PFSK-1 (cell line): ENCODE data around the gene DISP2.

ENCODE experiments used
- FOXP2 ChIP-seq: optimal IDR thresholded peaks from 2 replicates; pipeline ENCODE3; 2011; ENCODE audit warnings: borderline replicate concordance, control low read depth, inconsistent platforms; ENCODE audit not compliant: insufficient read depth; ENCODE audit errors: extremely low read length, extremely low read depth
- POLR2AphosphoS5 ChIP-seq: IDR thresholded peaks from 2 replicates; pipeline ENCODE4 v1.6.1; 2012; ENCODE audit warnings: low read depth, mild to moderate bottlenecking, control low read depth, low read length, moderate library complexity
- SIN3A ChIP-seq: IDR thresholded peaks from 2 replicates; pipeline ENCODE4 v1.6.1; 2012; ENCODE audit warnings: mild to moderate bottlenecking, low read length, moderate library complexity, borderline replicate concordance; ENCODE audit not compliant: insufficient read depth
- TAF1 ChIP-seq: IDR thresholded peaks from 2 replicates; pipeline ENCODE4 v1.6.1; 2012; ENCODE audit warnings: low read length, control low read depth, borderline replicate concordance; ENCODE audit not compliant: insufficient read depth
- TF ChIP-seq, protein P1 (sequence below), 2 experiments: IDR thresholded peaks; 2 replicates each; pipeline versions ENCODE4 v1.6.1 to v1.8.0; 2011 to 2012; ENCODE audit warnings: low read depth in 2 of 2, low read length in 2 of 2, control low read depth in 1 of 2, inconsistent platforms in 1 of 2, mild to moderate bottlenecking in 1 of 2, moderate library complexity in 1 of 2; ENCODE audit not compliant: insufficient read depth in 1 of 2

Gene DISP2

DNA sequence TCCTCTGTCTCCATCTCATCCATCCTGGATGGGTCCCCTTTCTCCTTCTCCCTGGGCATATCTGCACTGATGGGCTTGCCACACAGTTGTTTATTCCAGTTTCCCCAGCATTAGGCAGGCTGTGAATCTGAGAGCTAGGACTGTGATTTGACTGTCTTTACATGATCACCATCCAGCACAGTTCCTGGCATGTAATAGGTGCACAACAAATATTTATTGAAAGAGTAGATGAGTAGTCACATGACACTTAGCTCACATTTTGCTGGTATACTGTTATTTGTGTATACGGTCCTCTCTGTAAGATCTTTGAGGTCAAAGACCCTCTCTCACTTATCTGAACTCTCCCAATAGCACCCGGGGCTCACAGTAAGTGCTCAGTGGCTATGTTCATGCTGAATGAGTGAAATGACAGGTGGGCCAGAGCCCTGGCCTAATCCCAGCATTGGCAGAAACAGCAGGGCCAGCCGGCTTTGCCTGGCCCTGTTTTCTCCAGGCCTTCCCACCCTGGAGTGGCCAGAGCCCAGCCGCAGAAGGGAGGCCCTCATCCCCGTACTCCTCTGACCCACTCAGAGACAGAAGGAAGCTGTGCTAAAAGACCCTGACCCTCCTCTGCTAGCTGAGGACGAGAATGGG lies 66.6 kb downstream of the DISP2 start:
- no peak for TF ChIP-seq TAF1
- no peak for TF ChIP-seq SIN3A
- TF ChIP-seq FOXP2: no peak

DNA sequence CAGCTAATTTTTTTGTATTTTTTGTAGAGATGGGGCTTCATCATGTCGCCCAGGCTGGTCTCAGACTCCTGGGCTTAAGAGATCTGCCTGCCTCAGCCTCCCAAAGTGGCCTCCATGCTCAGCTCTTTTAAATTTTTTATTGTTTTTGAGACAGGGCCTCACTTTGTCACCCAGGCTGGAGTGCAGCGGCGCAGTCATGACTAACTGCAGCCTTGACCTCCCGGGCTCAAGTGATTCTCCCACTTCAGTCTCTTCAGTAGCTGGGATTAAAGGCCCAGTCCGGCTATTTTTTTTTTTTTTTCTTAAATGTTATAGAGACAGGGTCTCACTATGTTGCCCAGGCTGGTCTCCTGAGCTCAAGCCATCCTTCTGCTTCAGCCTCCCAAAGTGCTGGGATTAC lies 67.7 kb downstream of the DISP2 start:
- TF ChIP-seq, protein P1, sequence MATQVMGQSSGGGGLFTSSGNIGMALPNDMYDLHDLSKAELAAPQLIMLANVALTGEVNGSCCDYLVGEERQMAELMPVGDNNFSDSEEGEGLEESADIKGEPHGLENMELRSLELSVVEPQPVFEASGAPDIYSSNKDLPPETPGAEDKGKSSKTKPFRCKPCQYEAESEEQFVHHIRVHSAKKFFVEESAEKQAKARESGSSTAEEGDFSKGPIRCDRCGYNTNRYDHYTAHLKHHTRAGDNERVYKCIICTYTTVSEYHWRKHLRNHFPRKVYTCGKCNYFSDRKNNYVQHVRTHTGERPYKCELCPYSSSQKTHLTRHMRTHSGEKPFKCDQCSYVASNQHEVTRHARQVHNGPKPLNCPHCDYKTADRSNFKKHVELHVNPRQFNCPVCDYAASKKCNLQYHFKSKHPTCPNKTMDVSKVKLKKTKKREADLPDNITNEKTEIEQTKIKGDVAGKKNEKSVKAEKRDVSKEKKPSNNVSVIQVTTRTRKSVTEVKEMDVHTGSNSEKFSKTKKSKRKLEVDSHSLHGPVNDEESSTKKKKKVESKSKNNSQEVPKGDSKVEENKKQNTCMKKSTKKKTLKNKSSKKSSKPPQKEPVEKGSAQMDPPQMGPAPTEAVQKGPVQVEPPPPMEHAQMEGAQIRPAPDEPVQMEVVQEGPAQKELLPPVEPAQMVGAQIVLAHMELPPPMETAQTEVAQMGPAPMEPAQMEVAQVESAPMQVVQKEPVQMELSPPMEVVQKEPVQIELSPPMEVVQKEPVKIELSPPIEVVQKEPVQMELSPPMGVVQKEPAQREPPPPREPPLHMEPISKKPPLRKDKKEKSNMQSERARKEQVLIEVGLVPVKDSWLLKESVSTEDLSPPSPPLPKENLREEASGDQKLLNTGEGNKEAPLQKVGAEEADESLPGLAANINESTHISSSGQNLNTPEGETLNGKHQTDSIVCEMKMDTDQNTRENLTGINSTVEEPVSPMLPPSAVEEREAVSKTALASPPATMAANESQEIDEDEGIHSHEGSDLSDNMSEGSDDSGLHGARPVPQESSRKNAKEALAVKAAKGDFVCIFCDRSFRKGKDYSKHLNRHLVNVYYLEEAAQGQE (IDR thresholded peaks at IDR 0.05; ENCODE audit: insufficient read depth in 1 of 2, low read depth in 2 of 2, low read length in 2 of 2): no peak
- TF ChIP-seq POLR2AphosphoS5: no peak
- TF ChIP-seq SIN3A: no peak
- no peak for TF ChIP-seq FOXP2
- no peak for TF ChIP-seq TAF1

DNA sequence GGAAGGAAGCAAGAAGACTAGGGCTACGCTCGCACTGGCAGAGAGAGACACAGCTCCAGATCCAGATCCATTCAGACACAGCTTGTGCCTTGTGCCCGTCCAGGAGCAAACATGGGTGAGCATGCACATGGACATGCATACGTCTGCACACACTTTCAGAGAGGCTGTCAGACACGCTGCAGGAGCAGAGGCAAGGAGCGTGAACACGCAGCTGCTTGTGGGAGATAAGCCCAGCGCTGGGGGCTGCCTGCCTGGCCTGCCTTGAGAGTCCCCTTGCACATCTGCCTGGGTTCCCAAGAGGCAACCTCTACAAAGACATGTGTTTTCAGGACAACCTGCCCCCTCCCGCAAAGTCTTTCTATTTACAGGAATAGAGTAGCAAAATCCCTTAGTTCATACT lies 69.2 kb downstream of the DISP2 start:
- TF ChIP-seq TAF1 (no peak), POLR2AphosphoS5 (no peak), SIN3A (no peak), FOXP2 (no peak)
- TF ChIP-seq, protein P1 (IDR thresholded peaks at IDR 0.05; ENCODE audit: insufficient read depth in 1 of 2, low read depth in 2 of 2, low read length in 2 of 2): no peak

DNA sequence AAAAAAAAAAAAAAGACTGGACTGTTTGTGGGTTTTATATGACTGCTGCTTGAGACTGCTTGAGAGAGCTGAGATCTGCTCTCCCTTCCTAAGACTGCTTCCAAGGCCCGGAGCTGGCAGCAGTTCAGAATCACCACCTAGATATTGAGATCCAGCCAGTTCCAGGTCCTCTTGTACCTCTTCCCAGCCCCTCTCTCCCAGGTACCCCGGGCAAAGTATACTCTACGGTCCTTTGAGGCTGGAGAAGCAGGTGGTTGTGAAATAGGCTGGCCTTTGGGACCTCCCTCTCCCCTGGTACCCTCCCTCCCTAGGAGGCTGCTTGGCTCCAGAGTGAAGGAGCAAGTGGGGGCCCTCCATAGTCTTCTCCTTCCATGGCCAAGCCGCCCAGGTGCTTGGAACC lies 70.2 kb downstream of the DISP2 start:
- no peak for TF ChIP-seq POLR2AphosphoS5
- TF ChIP-seq FOXP2: no peak
- TF ChIP-seq, protein P1 (IDR thresholded peaks at IDR 0.05; ENCODE audit: insufficient read depth in 1 of 2, low read depth in 2 of 2, low read length in 2 of 2): no peak
- TF ChIP-seq SIN3A: no peak
